NCI-H2227 treated with DMSO at 0.1 percent for 48 hours (cell line): ENCODE results near the gene CFAP221.

Experiments
- DNase-seq: peaks from one replicate; lab custom pipeline; 2025; lab: John Stamatoyannopoulos, UW

The CFAP221 gene

GRCh38 chr2:119536707-119537106 lies 7.5 kb upstream of the CFAP221 start:
- DNase-seq, result no peak

GRCh38 chr2:119537792-119538191 lies 6.5 kb upstream of the CFAP221 start:
- DNase-seq, result no peak

GRCh38 chr2:119541476-119541875 lies 2.8 kb upstream of the CFAP221 start:
- DNase-seq, result no peak

DNA sequence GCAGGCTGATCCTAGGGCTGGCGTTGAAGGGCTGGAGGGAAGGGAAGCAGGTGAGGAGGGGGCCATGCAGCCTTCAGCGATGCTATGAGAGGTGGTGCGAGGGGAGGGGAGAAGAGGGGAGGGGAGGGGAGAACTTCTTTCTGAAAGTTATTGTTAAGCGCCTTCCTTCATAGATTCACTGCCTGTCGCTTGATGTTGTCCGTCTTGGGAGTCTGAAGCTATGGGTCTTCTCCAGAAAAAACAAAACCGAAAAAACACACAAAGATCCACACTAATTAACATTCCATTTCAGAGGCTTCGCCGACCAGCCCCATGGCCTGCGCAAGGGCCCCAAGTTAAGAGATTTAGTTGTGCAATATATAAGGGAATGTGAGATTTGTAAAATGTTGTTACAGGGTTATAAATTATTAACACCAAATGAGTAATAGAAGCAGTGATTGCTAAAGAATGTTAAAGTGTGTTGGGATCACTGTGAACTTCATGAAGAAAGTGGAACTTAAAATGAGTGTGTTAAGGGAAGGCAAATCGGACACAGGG lies 758 bp downstream of the CFAP221 start:
- DNase-seq, result no peak

GRCh38 chr2:119545754-119546446 lies 1.7 kb downstream of the CFAP221 start:
- no peak for DNase-seq

GRCh38 chr2:119546447-119546767 lies 2.2 kb downstream of the CFAP221 start:
- DNase-seq, result no peak

DNA sequence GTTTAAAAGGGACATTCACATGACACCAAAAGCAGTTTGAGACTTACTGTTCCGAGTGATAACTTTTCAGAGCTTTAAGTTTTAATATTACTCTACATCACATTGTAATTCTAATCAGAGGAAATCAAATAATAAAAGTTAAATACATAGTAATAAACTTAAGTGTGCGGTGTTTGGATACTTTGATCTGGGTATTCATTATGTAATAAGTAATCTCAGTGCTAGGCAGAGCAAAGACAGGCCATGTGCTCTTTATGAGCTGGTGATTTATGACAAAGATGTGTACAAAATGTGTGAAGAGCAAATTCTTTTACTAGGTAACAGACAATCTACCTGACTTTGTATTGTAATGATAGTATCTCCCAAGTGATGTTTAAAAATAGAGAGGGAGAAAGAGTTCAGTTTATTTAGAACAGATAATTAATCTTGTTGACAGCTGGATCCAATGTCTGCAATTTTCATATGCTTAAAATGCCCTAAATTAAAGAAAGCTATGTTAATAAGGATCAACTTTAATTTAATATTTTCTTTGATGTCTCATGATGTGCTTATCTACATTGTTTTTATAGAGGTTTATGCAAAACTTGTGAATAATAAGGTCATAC lies 4.4 kb downstream of the CFAP221 start:
- no peak for DNase-seq

DNA sequence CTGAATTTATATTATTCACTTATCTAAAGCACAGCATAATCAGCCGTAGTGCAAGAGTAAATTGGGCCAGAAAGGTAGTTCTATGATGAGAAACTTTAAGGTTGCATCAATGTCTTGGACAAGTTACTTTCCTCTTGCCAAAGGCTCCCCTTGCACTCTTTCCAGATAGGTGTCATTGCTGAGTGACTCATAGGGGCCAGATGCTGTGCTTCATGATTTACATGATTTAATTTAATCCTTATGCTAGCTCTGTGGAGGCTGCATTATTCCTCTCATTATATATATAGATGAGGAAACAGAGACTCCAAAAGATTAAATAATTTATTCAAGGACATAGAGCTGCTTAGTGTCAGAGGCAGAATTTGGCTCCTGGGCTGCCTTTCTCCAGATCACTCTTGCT lies 5.0 kb downstream of the CFAP221 start:
- DNase-seq, result no peak

DNA sequence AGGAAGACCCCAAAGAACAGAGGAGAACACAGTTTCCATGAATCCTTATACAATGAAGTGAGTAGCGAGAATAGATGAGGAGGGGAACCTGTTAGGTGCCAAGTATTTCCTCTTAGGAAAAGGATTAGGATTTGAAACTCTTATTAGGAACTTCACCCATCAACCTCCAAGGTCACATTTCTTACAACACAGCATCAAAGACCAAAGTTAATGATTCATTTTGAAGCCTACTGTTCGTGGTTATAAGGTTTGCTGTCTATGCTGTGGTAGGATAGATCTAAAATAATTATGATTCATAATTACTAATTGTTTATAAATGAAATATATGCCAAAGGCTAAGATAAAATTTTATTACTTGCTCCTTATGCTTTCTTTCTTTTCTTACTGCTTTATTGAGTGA lies 6.1 kb downstream of the CFAP221 start:
- no peak for DNase-seq

GRCh38 chr2:119550856-119551255 lies 6.6 kb downstream of the CFAP221 start:
- no peak for DNase-seq

- DNase-seq, result no peak
Observed at GRCh38 chr2:119552902-119553301, 8.7 kb downstream of the CFAP221 start.

- no peak for DNase-seq
Observed at GRCh38 chr2:119553687-119554344, 9.6 kb downstream of the CFAP221 start.

GRCh38 chr2:119565481-119565880 lies 21.2 kb downstream of the CFAP221 start:
- no peak for DNase-seq

GRCh38 chr2:119567292-119567691 lies 23.0 kb downstream of the CFAP221 start:
- DNase-seq, result no peak

GRCh38 chr2:119574108-119574815 lies 30.0 kb downstream of the CFAP221 start:
- no peak for DNase-seq

DNA sequence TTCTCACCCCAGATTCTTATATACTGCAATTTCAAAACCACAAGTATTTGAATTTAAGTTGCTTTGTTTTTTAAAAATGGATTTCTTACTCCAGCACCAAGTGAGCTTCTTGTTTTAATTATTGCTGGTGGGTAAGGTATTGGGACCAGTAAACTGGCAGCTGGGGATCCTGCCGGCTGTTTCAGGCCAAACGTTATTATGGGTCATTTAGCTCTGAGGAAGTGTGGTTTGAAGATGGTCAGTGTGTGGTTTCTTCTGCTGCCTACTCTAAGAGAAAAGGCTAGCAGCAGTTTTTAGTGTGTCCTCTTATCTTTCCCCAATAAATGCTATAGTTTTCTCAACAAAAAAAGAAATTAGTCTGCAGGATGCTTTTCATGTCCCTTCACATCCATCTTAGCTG lies 30.6 kb downstream of the CFAP221 start:
- DNase-seq, result no peak

DNA sequence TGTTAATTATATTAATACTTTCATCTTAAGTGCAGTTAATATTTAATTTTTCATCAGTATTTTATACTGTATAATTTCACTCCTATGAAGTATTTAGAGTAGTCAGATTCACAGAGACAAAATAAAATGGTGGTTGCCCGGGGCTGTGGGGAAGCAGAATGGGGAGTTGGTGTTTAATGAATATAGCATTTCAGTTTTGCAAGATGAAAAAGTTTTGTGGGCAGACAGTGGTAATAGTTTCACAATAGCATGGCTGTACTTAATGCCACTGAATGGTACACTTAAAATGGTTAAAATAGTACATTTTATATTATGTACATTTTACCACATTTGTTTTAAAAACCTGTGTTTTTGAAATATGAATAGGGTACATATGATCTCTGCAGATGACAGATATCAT lies 31.2 kb downstream of the CFAP221 start:
- DNase-seq, result no peak

DNA sequence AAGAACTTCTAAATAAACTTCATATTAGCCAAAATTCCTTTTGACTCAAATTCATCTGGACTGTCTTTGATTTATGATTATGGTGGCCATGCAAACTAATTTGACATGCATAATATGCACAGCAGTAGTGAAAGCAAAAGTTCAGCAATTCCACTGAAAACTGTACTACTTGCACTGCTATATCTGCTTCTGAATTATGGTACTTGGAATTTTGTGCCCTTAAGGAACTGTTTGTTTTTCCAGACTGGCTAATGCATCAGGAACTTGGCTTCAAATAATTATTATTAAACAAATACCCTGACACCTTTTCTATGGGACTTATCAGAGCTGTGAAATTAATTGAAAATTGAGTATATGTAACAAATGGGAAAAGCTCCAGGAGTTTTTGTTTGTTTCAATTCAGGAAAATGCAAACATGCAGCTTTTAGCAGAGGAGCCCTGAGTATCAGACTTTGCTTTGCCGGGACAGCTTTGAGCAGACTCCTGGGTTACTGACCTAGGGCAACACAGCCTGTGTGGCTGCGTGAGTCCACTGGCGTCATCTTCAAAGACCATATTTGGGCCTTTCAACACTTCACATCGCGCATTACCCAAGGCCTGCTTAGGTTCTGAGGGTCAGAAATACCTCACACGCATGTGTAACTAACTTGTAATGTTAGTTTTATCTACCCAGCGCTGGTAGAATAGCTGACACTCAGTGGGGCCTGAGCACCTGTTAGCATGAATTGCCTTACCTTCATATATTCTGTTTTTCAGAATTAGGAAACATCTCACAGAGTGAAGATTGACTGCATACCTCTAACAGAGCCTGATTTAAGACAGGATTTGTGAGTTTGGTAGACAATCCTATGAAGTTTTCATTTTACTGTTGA lies 35.4 kb downstream of the CFAP221 start:
- no peak for DNase-seq

DNA sequence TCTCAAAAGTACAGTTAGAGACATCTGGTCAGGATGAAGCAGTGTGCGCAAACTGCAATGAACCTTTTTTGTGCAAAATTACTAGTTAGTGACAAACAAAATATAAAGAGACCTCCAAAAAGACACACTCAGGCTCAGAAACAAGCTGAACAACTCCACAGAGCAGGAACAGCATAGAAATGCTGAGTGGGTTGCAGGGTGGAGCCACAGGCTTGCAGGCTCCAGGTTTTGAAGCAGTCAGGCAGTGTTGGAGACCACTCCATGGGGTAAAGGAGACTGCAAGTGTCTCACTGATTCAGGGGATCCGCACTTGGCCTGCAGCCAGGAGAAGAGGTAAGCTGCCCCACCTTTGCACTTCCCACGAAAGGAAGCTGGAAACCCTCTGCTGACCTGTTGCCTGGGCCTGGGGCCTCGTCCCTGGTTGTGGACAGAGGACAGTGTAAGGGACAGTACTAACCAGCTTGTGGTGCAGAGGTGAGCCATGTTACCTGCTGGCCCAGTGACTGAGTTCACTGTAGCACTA lies 36.4 kb downstream of the CFAP221 start:
- no peak for DNase-seq

- no peak for DNase-seq
Observed at GRCh38 chr2:119583291-119583690, 39.0 kb downstream of the CFAP221 start.

DNA sequence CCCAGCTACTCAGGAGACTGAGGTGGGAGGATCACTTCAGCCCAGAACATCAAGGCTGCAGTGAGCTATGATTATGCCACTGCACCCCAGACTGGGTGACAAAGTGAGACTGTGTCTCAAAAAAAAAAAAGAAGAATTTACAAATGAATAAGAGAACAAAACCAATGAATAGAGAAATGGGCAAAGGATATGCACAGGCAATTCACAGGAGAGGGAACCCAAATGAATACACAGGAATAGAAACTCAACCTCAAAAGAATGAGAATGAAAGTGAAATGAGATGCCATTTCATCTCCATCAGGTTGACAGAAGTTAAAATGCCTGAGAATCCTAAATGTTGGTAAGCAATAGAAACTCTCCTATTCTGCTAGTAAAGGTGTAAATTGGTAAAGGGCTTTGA lies 40.2 kb downstream of the CFAP221 start:
- no peak for DNase-seq

DNA sequence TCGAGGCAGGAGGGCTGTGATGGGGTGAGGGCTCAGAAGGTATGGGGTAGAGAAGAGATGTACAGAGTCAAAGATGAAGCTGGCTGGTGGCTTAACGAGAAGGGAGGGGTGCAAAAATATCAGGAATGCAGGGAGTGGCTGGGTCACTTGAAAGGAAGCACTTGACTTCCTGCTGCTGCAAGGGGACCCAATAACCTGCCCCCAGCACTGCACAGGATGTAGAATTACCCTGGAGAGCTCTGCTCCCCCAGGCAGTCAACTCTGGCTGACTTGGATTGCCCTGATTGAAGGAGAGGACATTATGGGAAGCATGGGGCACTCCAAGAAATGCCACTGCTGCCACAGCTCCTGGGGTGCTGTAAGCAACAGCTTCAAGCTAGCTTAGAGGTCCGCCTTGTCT lies 41.8 kb downstream of the CFAP221 start:
- no peak for DNase-seq
